Measurements from ENCODE around the gene UNC50. TPM values are rescaled to one million over a fixed set of nuclear protein-coding genes. Genes with fewer than 3 reads are reported as not detected.

Gene UNC50
- polyA plus RNA-seq, 1 donor (not counting 4 experiments of a cell fraction or from before 2014, with no cell fraction given): 75.2 TPM

DNA sequence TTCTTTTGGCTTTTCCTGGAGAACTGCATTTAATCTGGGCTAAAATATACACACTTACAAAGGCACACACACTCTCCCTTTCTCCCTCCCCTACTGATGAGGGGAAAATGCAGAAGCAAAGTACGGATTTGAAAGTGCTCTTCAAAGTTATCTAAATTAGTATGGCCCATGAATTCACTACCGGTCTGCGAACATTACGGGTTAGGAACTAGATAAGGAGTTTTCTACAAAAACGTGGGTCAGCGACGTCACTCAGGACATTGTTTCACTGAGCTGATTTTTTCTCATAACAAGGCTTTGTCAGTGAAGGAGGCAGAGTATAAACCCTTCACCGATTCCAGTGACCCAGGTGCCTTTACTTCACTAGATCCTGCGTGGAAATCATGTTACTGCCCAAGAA lies 47.4 kb upstream of the UNC50 start:
- Histone ChIP-seq H3K9me3 (ENCODE audit: control insufficient read depth, low read depth, low read length) (no peaks in the 10 kb centered on the region), H3K27me3 (ENCODE audit: control insufficient read depth, extremely low read depth, insufficient read depth, low read length) (no peaks in the 10 kb centered on the region), H3K4me2 (ENCODE audit: control insufficient read depth, extremely low read depth, insufficient read depth, low read depth, low read length) (no peak overlapping the region), H3K4me1 (ENCODE audit: control insufficient read depth, extremely low read depth, insufficient read depth, low read length) (no peaks in the 10 kb centered on the region), H3K9me1 (ENCODE audit: control insufficient read depth, extremely low read depth, insufficient read depth, low read length) (no peaks in the 10 kb centered on the region), H3K9ac (ENCODE audit: control insufficient read depth, extremely low read depth, insufficient read depth, low read length) (no peak overlapping the region), H3K4me3 (ENCODE audit: control insufficient read depth in 2 of 3, extremely low read depth in 1 of 3, insufficient read depth in 2 of 3, low read depth in 1 of 3, low read length in 3 of 3) (no peak overlapping the region), H3K27ac (ENCODE audit: control insufficient read depth, insufficient read depth, low read length) (no peak overlapping the region), H2AFZ (ENCODE audit: control insufficient read depth, low read length) (no peak overlapping the region), H3K36me3 (ENCODE audit: control insufficient read depth in 2 of 2, extremely low read depth in 1 of 2, insufficient read depth in 2 of 2, low read length in 2 of 2) (peaks cover 0 to 17% of the 10 kb centered on the region in 2 experiments), H4K20me1 (ENCODE audit: control insufficient read depth, extremely low read depth, insufficient read depth, low read length) (no peaks in the 10 kb centered on the region), H3K79me2 (ENCODE audit: control insufficient read depth, insufficient read depth, low read length) (no peaks in the 10 kb centered on the region)
- dilution Hi-C loops (cut with MboI; ENCODE audit: extremely low pct_ligation_motif_present, low sequenced_read_pairs): no loop called here
- no peak for DNase-seq (ENCODE audit: low read depth, low spot score)
- FAIRE-seq: no peak
- TF ChIP-seq EZH2 (IDR thresholded peaks at IDR 0.05; ENCODE audit: low read length): no peak

GRCh38 chr2:98561902-98562695 lies 46.3 kb upstream of the UNC50 start:
- no peaks in the 10 kb centered on the region for H3K9me1 ChIP-seq (ENCODE audit: control insufficient read depth, extremely low read depth, insufficient read depth, low read length)
- TF ChIP-seq EZH2 (IDR thresholded peaks at IDR 0.05; ENCODE audit: low read length) (no peak), CTCF (optimal IDR thresholded peaks at IDR 0.05 in 1 of 3, IDR thresholded peaks at IDR 0.05 in 1 of 3, conservative IDR thresholded peaks at IDR 0.05 in 1 of 3; ENCODE audit: extremely low read depth in 1 of 3, insufficient read depth in 2 of 3, low read length in 3 of 3) (no peak)
- DNase-seq (ENCODE audit: low read depth, low spot score): no peak
- no peak overlapping the region for H3K27ac ChIP-seq (ENCODE audit: control insufficient read depth, insufficient read depth, low read length)
- no peaks in the 10 kb centered on the region for H3K9me3 ChIP-seq (ENCODE audit: control insufficient read depth, low read depth, low read length)
- no peaks in the 10 kb centered on the region for H3K4me1 ChIP-seq (ENCODE audit: control insufficient read depth, extremely low read depth, insufficient read depth, low read length)
- dilution Hi-C loops (cut with MboI; ENCODE audit: extremely low pct_ligation_motif_present, low sequenced_read_pairs): no loop called here
- peaks cover 0 to 15% of the 10 kb centered on the region in 2 experiments for H3K36me3 ChIP-seq (ENCODE audit: control insufficient read depth in 2 of 2, extremely low read depth in 1 of 2, insufficient read depth in 2 of 2, low read length in 2 of 2)
- no peaks in the 10 kb centered on the region for H3K79me2 ChIP-seq (ENCODE audit: control insufficient read depth, insufficient read depth, low read length)
- H3K4me3 ChIP-seq (ENCODE audit: control insufficient read depth in 2 of 3, extremely low read depth in 1 of 3, insufficient read depth in 2 of 3, low read depth in 1 of 3, low read length in 3 of 3): no peak overlapping the region
- H3K9ac ChIP-seq (ENCODE audit: control insufficient read depth, extremely low read depth, insufficient read depth, low read length): no peak overlapping the region
- FAIRE-seq: no peak
- no peaks in the 10 kb centered on the region for H4K20me1 ChIP-seq (ENCODE audit: control insufficient read depth, extremely low read depth, insufficient read depth, low read length)
- no peak overlapping the region for H3K4me2 ChIP-seq (ENCODE audit: control insufficient read depth, extremely low read depth, insufficient read depth, low read depth, low read length)
- no peak overlapping the region for H2AFZ ChIP-seq (ENCODE audit: control insufficient read depth, low read length)
- H3K27me3 ChIP-seq (ENCODE audit: control insufficient read depth, extremely low read depth, insufficient read depth, low read length): no peaks in the 10 kb centered on the region

All from keratinocyte (primary cell).